Neuron (in vitro differentiated cells): ENCODE data around the gene HOXA7.

ENCODE experiments used
- H2AFZ ChIP-seq: one replicate; pipeline ENCODE4 v1.6.1; 2013; ENCODE audit warnings: low read depth, mild to moderate bottlenecking, inconsistent platforms, low read length, moderate library complexity
- H3K27me3 ChIP-seq: one replicate; pipeline ENCODE4 v1.6.1; 2013; ENCODE audit warnings: low read length; ENCODE audit not compliant: insufficient read depth
- H3K36me3 ChIP-seq: one replicate; pipeline ENCODE4 v1.6.1; 2013; ENCODE audit warnings: low read length; ENCODE audit not compliant: insufficient read depth
- H3K4me1 ChIP-seq: one replicate; pipeline ENCODE4 v1.6.1; 2013; ENCODE audit warnings: low read length; ENCODE audit not compliant: insufficient read depth
- H3K4me3 ChIP-seq: 2 replicates; pipeline ENCODE4 v1.5.1; 2013; ENCODE audit warnings: mild to moderate bottlenecking, low read length, moderate library complexity
- H3K9me3 ChIP-seq: one replicate; pipeline ENCODE4 v1.6.1; 2013; ENCODE audit warnings: low read length

HOXA7 gene

GRCh38 chr7:27160145-27160545, 3.7 kb upstream of the HOXA7 start:
- Histone ChIP-seq H3K9me3 (peaks cover 10% of the 10 kb centered on the region), H3K4me3 (peak overlapping the region; percentile 67), H2AFZ (peak overlapping the region; percentile 94), H3K36me3 (no peaks in the 10 kb centered on the region), H3K4me1 (peaks cover 6% of the 10 kb centered on the region), H3K27me3 (peaks cover 92% of the 10 kb centered on the region)

- H3K27me3 ChIP-seq = peaks cover 92% of the 10 kb centered on the region
- H3K4me3 ChIP-seq = no peak overlapping the region
Observed at GRCh38 chr7:27159266-27160144, 3.0 kb upstream of the HOXA7 start.

GRCh38 chr7:27158436-27159265, 2.2 kb upstream of the HOXA7 start:
- H3K4me3 ChIP-seq = no peak overlapping the region
- H3K27me3 ChIP-seq = peaks cover 92% of the 10 kb centered on the region
- H2AFZ ChIP-seq = no peak overlapping the region
- H3K4me1 ChIP-seq = peaks cover 6% of the 10 kb centered on the region
- peaks cover 15% of the 10 kb centered on the region for H3K9me3 ChIP-seq
- no peaks in the 10 kb centered on the region for H3K36me3 ChIP-seq

More at GRCh38 chr7:27159266-27160144, 3.0 kb upstream of the HOXA7 start:
- Histone ChIP-seq H3K9me3 (peaks cover 10% of the 10 kb centered on the region), H3K36me3 (no peaks in the 10 kb centered on the region), H2AFZ (no peak overlapping the region), H3K4me1 (peaks cover 6% of the 10 kb centered on the region)

GRCh38 chr7:27157702-27158431, 1.4 kb upstream of the HOXA7 start:
- Histone ChIP-seq H3K4me3 (no peak overlapping the region), H3K9me3 (peaks cover 15% of the 10 kb centered on the region), H3K36me3 (no peaks in the 10 kb centered on the region), H3K4me1 (peaks cover 6% of the 10 kb centered on the region), H2AFZ (no peak overlapping the region), H3K27me3 (peaks cover 92% of the 10 kb centered on the region)

GRCh38 chr7:27156916-27157701, 634 bp upstream of the HOXA7 start:
- peaks cover 92% of the 10 kb centered on the region for H3K27me3 ChIP-seq
- peaks cover 15% of the 10 kb centered on the region for H3K9me3 ChIP-seq
- H3K4me3 ChIP-seq = no peak overlapping the region
- H3K4me1 ChIP-seq = peaks cover 6% of the 10 kb centered on the region
- no peak overlapping the region for H2AFZ ChIP-seq
- H3K36me3 ChIP-seq = no peaks in the 10 kb centered on the region

- Histone ChIP-seq H3K36me3 (no peaks in the 10 kb centered on the region), H2AFZ (no peak overlapping the region), H3K9me3 (peaks cover 15% of the 10 kb centered on the region), H3K4me1 (peaks cover 10% of the 10 kb centered on the region), H3K4me3 (peak overlapping the region; percentile 36), H3K27me3 (peaks cover 95% of the 10 kb centered on the region)
Observed at GRCh38 chr7:27155816-27156507, 513 bp downstream of the HOXA7 start.

GRCh38 chr7:27154901-27155815, 1.3 kb downstream of the HOXA7 start:
- Histone ChIP-seq H3K9me3 (peaks cover 15% of the 10 kb centered on the region), H3K36me3 (no peaks in the 10 kb centered on the region), H3K4me1 (peaks cover 14% of the 10 kb centered on the region), H3K4me3 (no peak overlapping the region), H3K27me3 (peaks cover 96% of the 10 kb centered on the region), H2AFZ (no peak overlapping the region)

- peaks cover 14% of the 10 kb centered on the region for H3K4me1 ChIP-seq
- no peaks in the 10 kb centered on the region for H3K36me3 ChIP-seq
- H3K27me3 ChIP-seq = peaks cover 96% of the 10 kb centered on the region
- H2AFZ ChIP-seq = no peak overlapping the region
- peaks cover 15% of the 10 kb centered on the region for H3K9me3 ChIP-seq
- no peak overlapping the region for H3K4me3 ChIP-seq
Observed at GRCh38 chr7:27154369-27154768, 2.1 kb downstream of the HOXA7 start.

GRCh38 chr7:27153526-27153925, 2.9 kb downstream of the HOXA7 start:
- Histone ChIP-seq H3K27me3 (peaks cover 96% of the 10 kb centered on the region), H3K4me1 (peaks cover 14% of the 10 kb centered on the region), H3K9me3 (peaks cover 8% of the 10 kb centered on the region), H2AFZ (no peak overlapping the region), H3K36me3 (no peaks in the 10 kb centered on the region), H3K4me3 (no peak overlapping the region)

GRCh38 chr7:27152816-27153442, 3.5 kb downstream of the HOXA7 start:
- Histone ChIP-seq H2AFZ (no peak overlapping the region), H3K36me3 (no peaks in the 10 kb centered on the region), H3K27me3 (peaks cover 96% of the 10 kb centered on the region), H3K9me3 (peaks cover 5% of the 10 kb centered on the region), H3K4me1 (peaks cover 14% of the 10 kb centered on the region), H3K4me3 (no peak overlapping the region)
